Colon (tissue), 2 donors: Measurements from ENCODE around the gene TMEM87A.
"Not testable (repeated sequence)": the region's sequence is repeated elsewhere in the genome, so short reads cannot be mapped to it uniquely, and the experiment has no call there.

Experiments used
- FAIRE-seq: peaks from 2 replicates; lab custom pipeline; 2012; peaks lifted over from hg19 to GRCh38; lab: Jason Lieb, UNC
- donor health status: control.
- donor health status: control.

The TMEM87A gene

GRCh38 chr15:42270996-42271395, 2.2 kb downstream of the TMEM87A start:
- FAIRE-seq: peak; percentile 5

GRCh38 chr15:42270551-42270950, 2.7 kb downstream of the TMEM87A start:
- FAIRE-seq: no peak

DNA sequence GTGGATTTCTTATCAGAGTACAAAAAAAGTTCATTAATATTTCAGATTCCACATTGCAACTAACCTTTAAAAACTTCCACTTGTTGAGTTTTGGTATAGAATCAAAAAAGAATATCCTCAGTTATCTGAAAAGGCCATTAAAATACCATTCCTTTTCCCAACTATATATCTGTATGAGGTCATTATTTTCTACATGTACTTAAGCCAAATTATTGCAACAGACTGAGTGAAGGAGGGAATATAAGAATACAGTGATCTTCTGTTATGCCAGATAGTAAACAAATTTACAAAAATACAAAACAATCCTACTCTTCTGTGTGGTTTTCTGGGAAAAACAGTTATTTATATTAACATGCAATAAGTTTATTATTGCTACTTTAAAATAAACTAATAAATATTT, 5.9 kb downstream of the TMEM87A start:
- FAIRE-seq: no peak

GRCh38 chr15:42264795-42265194, 8.4 kb downstream of the TMEM87A start:
- FAIRE-seq: no peak

DNA sequence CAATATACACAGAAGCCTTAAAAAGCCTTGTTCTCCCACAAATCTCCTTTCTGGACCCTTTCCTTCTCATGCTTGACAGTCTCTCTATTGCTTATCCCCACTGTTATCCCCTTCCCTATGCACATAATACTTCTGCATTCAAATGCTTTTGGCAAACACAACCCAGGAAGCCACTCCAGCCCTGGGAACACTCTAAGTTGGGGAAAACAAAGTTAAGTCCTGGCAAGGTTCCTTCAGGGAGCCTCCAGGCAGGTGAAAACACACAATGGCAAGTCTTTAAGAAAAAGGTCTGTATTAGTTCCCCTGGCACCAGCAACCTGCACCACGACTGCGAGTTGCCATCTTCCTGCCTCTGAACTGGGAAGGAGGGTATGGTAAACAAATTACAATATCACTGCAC, 19.9 kb downstream of the TMEM87A start:
- no peak for FAIRE-seq

DNA sequence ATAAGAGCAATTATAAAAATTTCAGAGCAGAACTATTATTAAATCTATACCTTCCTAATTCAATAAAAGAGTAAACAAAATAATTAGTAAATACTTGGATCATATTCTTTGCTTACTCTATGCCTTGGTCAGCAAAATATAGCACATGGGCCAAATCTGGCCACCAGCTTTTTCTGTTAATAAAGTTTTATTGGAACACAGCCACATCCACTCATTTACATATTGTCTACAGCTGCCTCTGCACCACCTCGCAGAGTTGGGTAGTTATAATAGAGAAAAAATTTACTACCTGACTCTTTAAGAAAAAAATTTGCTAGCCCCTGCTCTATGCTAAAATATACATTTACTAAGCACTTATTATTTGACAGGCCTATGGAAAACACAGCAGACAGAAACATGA, 32.4 kb downstream of the TMEM87A start:
- FAIRE-seq: no peak

DNA sequence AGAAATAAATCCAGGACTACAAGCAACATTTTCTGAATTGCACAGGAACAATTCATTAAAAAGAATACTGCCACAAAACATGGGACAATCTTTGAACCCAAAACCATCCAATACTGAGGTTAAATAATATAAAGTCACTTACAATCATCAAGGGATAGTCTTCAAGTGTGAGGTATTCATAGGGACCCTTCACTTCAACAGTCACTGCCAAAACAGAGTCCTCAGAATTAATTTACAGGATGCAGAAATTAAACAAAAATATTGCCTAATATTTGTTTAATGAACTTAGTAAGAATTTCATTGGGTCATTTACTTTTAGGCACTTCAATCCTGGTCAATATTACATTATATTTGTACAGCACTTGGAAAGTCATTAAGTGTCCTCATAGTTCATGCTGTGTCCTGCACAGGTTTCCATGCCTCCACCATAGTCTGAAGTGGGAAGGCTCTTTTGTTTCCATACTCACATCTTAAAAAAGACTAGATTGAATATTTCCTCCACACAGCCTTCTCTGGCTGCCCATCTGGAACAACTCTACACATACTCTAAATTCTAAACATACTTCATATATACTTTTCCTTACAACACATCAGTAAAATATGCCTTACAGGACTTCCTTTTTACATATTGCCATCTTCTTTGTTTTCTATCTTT, 33.6 kb downstream of the TMEM87A start:
- no peak for FAIRE-seq

DNA sequence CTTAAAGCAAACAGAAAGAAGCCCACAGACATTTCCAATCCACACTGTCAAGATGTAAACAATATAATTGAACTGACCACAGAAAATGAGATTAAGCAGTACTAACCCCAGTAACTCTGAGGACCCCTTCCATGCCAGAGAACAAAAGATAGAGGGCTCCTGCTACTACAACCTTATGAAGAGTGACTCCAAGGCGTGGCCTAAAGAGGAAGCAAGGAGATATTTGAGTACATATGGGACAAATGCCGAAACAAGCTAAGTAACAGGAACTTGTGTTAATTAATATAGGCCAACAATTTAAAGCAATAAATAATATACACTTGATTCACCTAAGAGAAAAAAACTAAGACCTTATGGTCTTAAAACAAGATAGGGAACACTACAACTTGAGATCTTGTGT, 40.1 kb downstream of the TMEM87A start:
- no peak for FAIRE-seq

DNA sequence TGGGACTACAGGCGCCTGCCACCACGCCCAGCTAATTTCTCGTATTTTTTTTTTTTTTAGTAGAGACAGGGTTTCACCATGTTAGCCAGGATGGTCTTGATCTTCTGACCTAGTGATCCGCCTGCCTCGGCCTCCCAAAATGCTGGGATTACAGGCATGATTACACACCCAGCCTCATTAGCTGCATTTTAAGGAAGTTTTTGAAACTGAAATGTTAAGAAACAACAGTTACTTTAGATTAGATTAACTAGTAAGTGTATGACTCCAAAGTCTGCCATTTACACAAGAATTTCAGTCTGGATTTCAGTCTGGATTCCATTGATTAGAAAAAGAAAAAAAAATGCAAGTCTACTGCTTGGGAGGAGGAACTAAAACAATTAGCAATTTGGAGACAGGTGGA, 40.6 kb downstream of the TMEM87A start:
- no peak for FAIRE-seq

- no peak for FAIRE-seq
Measured at GRCh38 chr15:42231088-42231487, 42.1 kb downstream of the TMEM87A start.

DNA sequence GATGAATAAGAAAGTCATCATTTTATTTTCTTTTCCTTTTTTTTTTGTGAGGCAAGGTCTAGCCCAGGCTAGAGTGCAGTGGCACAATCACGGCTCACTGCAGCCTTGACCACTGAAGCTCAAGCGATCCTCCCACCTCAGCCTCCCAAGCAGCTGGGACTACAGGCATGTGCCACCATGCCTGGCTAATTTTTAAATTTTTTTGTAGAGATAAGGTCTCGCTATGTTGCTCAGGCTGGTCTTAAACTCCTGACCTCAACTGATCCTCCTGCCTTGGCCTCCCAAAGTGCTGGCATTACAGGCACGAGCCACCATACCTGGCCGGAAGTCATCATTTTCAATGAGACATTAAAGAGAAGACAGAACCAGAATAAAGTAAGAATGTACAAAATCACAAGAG, 44.3 kb downstream of the TMEM87A start:
- FAIRE-seq: not testable (repeated sequence)

DNA sequence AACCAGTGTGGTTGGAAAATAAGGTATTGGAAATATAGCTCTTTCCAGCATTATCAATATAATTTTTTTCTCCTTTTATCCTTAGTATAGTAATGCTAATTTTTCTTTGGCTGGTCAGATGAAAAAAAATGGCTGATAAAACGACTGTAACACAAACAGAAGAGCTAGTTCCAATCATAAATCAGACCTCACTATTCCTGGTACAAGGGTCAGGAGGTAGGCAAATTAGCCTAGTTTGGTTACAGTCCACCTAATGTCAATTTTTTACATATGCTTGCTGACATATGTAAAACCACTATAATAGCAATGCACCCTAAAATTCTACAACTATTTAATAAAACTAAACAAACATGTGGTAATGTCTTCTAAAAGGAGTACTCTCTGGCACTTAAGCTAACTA, 45.2 kb downstream of the TMEM87A start:
- FAIRE-seq: no peak

DNA sequence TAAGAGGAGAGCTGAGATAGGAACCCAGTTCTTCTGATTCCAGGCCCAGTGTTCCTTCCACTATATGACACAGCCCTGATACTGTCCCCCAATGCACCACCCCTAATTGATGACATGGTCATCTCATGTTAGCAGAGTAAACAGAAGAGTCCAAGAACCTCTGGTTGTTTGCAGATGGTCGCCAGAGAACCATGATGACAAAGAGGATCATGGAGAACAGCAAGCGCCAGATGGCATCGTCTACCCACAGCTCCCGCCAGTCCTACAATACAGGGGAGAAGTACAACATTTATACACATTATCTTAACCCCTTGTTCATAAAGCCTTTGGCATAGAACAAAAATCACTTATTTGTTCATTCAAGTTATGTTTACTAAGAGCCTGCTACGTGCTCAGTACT, 46.6 kb downstream of the TMEM87A start:
- no peak for FAIRE-seq

GRCh38 chr15:42220216-42220615, 53.0 kb downstream of the TMEM87A start:
- no peak for FAIRE-seq

DNA sequence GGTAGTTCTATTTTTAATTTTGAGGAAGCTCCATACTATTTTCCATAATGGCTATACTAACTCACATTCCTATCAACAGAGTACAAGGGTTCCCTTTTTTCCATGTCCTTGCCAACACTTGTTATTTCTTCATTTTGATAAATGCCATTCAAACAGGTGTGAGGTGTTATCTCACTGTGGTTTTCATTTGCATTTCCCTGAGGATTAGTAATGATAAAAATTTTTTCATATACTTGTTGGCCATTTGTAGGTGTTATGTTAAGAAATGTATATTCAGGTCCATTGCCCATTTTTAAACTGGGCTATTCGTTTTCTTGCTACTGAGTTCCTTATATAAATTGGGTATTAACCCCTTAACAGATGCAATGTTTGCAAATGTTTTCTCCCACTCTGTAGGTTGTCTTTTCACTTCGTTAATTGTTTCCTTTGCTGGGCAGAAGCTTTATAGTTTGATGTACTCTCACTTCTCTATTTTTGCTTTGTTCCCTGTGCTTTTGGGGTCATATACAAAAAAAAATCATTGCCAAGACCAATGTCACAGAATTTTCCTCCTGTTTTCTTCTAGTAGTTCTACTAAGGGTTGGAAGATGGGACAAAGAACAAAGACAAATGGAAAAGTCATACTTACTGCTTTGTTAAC, 54.2 kb downstream of the TMEM87A start:
- no peak for FAIRE-seq

DNA sequence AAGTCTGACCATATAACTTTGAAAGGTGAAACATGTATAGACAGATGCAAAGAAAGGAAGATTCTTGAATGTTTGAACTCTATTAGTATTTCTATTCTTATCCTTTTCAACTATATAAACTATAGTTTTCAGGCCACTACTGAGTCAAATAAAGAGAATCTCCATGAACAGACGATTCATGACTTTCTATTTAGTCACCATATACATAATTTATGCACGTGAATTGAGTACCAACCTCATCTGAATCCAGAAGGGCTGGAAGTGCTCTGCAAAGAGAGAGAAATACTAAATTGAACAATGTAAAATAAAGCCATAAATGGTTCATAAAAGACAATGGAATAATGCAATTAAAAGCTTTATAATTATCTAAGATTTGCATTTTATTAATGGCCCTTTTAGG, 55.7 kb downstream of the TMEM87A start:
- FAIRE-seq: no peak

- no peak for FAIRE-seq
Measured at GRCh38 chr15:42215913-42216829, 57.1 kb downstream of the TMEM87A start.

DNA sequence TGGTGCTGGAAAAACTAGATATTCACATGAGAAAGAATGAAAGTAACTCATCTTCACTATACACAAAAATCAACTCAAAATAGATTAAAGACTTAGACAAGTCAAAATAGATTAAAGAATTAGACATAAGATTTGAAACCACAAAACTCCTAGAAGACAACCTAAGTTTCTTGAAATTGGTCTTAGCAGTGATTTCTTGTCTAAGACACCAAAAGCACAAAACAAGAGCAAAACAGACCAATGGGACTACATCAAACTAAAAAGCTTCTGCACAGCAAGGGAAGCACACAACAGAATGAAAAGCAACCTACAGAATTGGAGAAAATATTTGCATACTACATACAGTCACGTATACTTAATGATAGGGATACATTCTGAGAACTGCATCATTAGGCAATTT, 58.6 kb downstream of the TMEM87A start:
- FAIRE-seq: no peak

DNA sequence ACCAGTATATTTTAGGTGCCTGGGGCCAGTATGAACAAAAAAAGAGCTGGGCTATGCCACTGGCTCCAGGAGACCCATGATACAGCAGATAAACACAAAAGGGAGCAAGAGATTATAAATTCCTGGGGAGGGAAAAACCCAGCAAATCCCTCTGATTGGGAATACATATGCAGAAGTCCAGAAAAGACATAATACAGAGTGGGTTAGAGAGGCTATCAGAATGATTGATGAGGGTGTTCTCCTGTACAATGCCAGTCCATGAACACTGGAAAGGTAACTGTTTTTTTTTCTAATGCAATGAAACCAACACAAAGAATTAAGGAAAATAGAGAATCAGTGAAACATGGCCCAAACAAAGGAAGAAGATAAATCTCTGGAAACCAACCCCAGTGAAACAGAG, 59.7 kb downstream of the TMEM87A start:
- no peak for FAIRE-seq

DNA sequence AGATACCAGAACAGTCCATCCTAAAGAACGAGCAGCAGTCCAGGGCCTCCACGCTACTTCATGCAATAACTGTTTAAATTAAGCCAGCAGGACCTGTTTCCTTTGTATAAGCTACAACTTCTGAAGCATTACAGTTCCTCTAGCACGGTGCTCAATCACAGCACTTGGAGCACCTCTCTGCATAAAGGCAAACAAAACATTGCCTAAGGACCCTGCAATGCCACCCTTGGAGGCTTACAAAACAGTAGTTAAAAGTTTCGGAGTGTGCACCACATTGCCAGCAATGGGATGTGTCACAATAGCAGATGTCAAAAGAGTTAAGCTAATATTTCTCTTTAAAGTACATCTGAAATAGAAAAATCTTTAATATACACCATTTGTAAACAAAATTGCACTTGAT, 62.5 kb downstream of the TMEM87A start:
- FAIRE-seq: no peak

GRCh38 chr15:42207674-42208579, 65.3 kb downstream of the TMEM87A start, which contains the start of gene VPS39:
VPS39 (minus strand) TSS chr15:42208304; CDS start chr15:42208153, 151 bp downstream.
- FAIRE-seq: no peak

DNA sequence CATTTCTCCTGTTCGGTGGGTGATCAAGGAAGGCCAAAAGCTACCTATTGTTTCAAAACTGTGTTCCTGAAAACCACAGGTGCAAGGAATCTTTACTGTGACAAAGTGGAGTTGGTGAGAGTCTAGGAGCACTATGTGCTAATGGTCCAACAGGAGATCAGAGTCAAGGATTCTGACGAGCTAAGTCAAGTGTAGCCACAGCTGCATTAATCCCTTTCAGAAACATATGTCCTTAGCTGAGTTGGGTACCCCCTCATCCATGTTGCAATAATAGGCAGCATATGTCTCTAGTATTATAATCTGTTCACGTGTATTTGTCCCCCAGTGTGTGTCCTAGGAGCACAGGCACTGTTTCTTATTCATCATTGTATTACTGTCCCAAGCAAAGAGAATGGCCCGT, 66.8 kb downstream of the TMEM87A start:
- no peak for FAIRE-seq
